Measurements from ENCODE around the gene ZNF236. TPM values are rescaled to one million over a fixed set of nuclear protein-coding genes. Genes with fewer than 3 reads are reported as not detected.

Gene ZNF236
- total RNA-seq, 1 donor: 13.6 TPM

DNA sequence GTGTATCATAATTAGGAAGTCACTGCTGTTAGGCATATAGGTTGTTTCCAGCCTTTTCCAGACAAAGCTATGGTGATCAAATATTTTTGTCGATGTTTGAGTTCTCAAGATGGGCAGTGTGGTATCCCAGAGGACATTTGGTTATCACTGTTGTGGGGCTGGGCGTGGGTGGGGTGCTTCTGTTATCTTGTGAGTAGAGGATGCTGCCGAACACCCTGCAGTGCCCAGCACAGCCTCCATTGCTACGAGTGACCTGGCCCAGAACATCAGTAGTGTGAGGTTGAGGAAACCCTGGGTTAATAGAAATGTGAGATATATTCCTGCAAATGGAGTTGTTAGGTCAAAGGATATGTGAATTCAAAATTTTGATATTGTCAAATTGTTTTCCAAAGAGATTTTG is 33.2 kb downstream of the ZNF236 start:
- no peak for TF ChIP-seq CTCF (IDR thresholded peaks at IDR 0.05; ENCODE audit: insufficient read depth, low read length)
- no peak for DNase-seq (ENCODE audit: low read depth)
- H3K4me3 ChIP-seq (ENCODE audit: low read depth, low read length): no peak overlapping the region

- no peak overlapping the region for H3K4me3 ChIP-seq (ENCODE audit: low read depth, low read length)
- no peak for TF ChIP-seq CTCF (IDR thresholded peaks at IDR 0.05; ENCODE audit: insufficient read depth, low read length)
- DNase-seq (ENCODE audit: low read depth): no peak
These were observed 35.1 kb downstream of the ZNF236 start for GRCh38 chr18:76857476-76857875.

DNA sequence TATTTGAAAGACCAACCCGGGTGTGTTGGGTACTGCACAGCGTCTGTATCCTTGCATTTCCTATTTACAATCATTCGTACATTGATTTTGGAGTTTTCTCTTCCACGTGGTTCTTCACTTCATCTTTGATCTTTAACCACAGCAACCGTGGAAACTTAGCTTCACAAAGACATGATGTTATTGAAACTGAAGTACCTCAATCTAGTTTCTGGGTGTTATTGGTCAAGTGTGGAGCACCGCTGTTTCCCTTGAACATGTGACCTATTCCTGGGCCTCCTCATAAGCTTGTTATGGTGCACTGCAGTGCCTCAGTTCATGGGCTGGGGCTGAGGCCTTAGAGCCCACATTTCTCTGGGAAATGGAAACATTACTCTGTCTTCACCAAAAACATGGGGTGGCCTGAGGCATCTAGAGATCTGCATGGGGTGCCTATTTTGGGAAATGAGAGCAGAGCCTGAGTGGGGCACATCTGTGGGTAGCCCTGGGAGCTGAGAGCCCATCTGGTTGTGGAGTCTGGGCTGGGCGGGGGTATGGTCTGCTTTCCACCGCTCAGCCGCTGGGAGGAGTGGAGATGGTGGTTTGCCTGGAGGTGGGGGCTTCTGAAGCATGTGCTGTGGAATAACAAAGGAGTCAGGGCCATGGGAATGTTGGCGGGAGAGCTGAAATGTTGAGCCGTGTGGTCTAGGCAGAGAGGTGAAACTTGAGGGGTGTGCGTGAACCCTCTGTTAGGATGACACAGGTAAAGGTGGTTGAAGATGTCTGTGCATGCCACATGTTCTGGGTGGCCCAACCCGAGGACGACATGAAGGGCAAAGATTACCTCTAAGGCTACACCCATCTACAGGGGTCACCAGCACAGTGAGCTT is 37.4 kb downstream of the ZNF236 start:
- H3K4me3 ChIP-seq (ENCODE audit: low read depth, low read length): no peak overlapping the region
- TF ChIP-seq CTCF (IDR thresholded peaks at IDR 0.05; ENCODE audit: insufficient read depth, low read length): no peak
- DNase-seq (ENCODE audit: low read depth): no peak

- no peak overlapping the region for H3K4me3 ChIP-seq (ENCODE audit: low read depth, low read length)
- no peak for DNase-seq (ENCODE audit: low read depth)
- TF ChIP-seq CTCF (IDR thresholded peaks at IDR 0.05; ENCODE audit: insufficient read depth, low read length): no peak
These were observed 38.1 kb downstream of the ZNF236 start for GRCh38 chr18:76860411-76860810.

DNA sequence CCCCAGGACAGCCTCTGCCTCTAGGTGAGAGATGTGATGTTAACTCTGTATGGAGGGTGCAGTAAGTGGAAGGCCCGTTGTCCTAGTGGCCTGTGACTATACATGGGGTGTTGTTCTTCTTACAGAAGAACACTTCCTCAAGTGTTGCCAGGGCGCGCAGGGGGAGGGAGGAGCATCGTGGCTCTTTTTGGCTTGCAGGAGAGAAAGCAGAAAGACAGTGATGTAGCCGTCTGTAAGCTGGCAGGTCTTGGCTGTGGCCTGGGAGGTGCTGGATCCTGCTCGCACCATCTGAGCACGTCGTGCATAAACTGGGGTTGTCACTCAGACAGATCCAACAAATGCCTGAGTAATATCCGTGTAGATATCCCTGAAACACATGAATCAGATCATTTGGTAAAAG is 44.3 kb downstream of the ZNF236 start:
- TF ChIP-seq CTCF (IDR thresholded peaks at IDR 0.05; ENCODE audit: insufficient read depth, low read length): no peak
- no peak for DNase-seq (ENCODE audit: low read depth)

DNA sequence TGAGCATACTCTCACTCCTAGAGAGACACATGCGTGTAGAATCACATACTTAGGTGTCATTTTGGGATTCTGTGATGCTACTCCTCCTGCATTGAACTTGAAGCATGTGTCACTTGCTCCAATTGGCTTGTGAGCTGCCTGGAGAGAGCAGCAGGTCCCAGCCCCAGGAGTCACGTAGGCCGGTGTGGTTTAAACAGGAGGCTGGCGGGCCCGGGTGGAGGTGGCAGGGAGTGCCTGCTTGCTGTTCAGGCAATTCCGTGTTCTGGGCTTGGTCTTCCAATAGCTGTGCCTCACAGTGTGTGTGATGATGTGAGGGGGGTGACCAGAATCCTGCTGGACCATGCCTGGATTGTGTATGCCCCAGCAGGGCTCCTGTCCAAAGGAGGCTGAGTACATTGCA is 51.0 kb downstream of the ZNF236 start:
- TF ChIP-seq CTCF (IDR thresholded peaks at IDR 0.05; ENCODE audit: insufficient read depth, low read length): no peak
- H3K4me3 ChIP-seq (ENCODE audit: low read depth, low read length): no peak overlapping the region
- no peak for DNase-seq (ENCODE audit: low read depth)

More for the DNA sequence above, 44.3 kb downstream of the ZNF236 start:
- no peak overlapping the region for H3K4me3 ChIP-seq (ENCODE audit: low read depth, low read length)

Data from fibroblast of the aortic adventitia (primary cell).